ENCODE measurements around the gene CDH5. TPM values are rescaled to one million over a fixed set of nuclear protein-coding genes. Genes with fewer than 3 reads are reported as not detected.
A peak's percentile ranks its signal among the peaks of the same experiment; 100 is the strongest.

The CDH5 gene, protein sequence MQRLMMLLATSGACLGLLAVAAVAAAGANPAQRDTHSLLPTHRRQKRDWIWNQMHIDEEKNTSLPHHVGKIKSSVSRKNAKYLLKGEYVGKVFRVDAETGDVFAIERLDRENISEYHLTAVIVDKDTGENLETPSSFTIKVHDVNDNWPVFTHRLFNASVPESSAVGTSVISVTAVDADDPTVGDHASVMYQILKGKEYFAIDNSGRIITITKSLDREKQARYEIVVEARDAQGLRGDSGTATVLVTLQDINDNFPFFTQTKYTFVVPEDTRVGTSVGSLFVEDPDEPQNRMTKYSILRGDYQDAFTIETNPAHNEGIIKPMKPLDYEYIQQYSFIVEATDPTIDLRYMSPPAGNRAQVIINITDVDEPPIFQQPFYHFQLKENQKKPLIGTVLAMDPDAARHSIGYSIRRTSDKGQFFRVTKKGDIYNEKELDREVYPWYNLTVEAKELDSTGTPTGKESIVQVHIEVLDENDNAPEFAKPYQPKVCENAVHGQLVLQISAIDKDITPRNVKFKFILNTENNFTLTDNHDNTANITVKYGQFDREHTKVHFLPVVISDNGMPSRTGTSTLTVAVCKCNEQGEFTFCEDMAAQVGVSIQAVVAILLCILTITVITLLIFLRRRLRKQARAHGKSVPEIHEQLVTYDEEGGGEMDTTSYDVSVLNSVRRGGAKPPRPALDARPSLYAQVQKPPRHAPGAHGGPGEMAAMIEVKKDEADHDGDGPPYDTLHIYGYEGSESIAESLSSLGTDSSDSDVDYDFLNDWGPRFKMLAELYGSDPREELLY
- total RNA-seq (2014; rRNA removed; shearing (Covaris generic)) (not detected in 2 replicates), total RNA-seq (2022) (0.09 TPM in 1 of 2 replicates, not detected in the other), Bru-seq, nascent RNA (not detected), BruChase-seq, experiment 1, labeled RNA remaining after a 6-hour chase (not detected), BruChase-seq, experiment 2, labeled RNA remaining after a 2-hour chase (percentile 8 among the genes with signal in this experiment)
- long read RNA-seq = 0 reads

DNA sequence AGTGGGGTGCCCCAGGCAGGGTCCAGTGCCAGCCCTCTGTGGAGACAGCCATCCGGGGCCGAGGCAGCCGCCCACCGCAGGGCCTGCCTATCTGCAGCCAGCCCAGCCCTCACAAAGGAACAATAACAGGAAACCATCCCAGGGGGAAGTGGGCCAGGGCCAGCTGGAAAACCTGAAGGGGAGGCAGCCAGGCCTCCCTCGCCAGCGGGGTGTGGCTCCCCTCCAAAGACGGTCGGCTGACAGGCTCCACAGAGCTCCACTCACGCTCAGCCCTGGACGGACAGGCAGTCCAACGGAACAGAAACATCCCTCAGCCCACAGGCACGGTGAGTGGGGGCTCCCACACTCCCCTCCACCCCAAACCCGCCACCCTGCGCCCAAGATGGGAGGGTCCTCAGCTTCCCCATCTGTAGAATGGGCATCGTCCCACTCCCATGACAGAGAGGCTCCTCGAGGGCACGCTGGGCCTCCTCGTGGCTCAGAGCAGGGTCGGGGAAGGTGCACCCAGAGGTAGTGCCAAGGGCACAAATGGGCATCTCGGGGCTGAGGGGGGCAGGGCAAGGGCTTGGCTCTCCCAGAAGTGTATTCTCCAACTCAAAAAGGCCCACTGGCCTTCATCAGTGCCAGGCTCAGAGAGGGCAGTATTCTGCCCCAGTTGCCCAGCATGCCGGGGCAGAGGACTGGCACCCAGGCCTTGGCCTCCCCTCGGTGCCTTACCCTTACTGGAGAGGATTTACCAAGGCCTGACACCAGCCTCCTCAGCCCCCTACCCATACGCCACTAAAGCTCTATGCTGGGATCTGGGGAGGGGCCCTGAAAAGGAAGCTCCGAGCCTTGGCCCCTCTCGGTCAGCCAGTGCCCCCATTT lies at the start of gene CDH5:
Gene CDH5, plus strand, starts transcription at position 259 of the 867 bp plus-strand sequence. CDS start 12,647 bp downstream, outside the sequence.
- no TSS peak for BruUV-seq (replicated peaks)
- Histone ChIP-seq H3K27ac (ENCODE audit: low read depth, low read length, poor library complexity, severe bottlenecking) (no peak within 1 kb of the TSS), H4K20me1 (ENCODE audit: insufficient read depth, low read length) (no peaks in the 10 kb centered on the region), H3K4me3 (ENCODE audit: low read depth, low read length, poor library complexity, severe bottlenecking) (no peak within 1 kb of the TSS), H3K9me3 (ENCODE audit: low read length) (no peaks in the 10 kb centered on the region), H3K36me3 (ENCODE audit: insufficient read depth, low read length) (no peaks in the 10 kb centered on the region), H3K4me1 (ENCODE audit: insufficient read depth, low read length, poor library complexity, severe bottlenecking) (no peaks in the 10 kb centered on the region), H3K4me2 (ENCODE audit: low read length) (no peak within 1 kb of the TSS), H2AFZ (ENCODE audit: low read length) (no peak within 1 kb of the TSS), H3K9me2 (ENCODE audit: insufficient read depth, low read length) (no peaks in the 10 kb centered on the region), H3K79me2 (ENCODE audit: insufficient read depth, low read depth, low read length) (no peaks in the 10 kb centered on the region)
- ChIA-PET CTCF (ENCODE audit: unreplicated experiment) (no interaction called here), POLR2A (no interaction called here)
- TF ChIP-seq EZH2phosphoT487 (IDR thresholded peaks at IDR 0.05; ENCODE audit: borderline replicate concordance, low read depth, low read length) = no peak
- TF ChIP-seq, protein P1, sequence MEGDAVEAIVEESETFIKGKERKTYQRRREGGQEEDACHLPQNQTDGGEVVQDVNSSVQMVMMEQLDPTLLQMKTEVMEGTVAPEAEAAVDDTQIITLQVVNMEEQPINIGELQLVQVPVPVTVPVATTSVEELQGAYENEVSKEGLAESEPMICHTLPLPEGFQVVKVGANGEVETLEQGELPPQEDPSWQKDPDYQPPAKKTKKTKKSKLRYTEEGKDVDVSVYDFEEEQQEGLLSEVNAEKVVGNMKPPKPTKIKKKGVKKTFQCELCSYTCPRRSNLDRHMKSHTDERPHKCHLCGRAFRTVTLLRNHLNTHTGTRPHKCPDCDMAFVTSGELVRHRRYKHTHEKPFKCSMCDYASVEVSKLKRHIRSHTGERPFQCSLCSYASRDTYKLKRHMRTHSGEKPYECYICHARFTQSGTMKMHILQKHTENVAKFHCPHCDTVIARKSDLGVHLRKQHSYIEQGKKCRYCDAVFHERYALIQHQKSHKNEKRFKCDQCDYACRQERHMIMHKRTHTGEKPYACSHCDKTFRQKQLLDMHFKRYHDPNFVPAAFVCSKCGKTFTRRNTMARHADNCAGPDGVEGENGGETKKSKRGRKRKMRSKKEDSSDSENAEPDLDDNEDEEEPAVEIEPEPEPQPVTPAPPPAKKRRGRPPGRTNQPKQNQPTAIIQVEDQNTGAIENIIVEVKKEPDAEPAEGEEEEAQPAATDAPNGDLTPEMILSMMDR (conservative IDR thresholded peaks at IDR 0.05; ENCODE audit: low read length) = no peak
- intact Hi-C loops (cut with micrococcal nuclease; ENCODE audit: unreplicated experiment) = no loop called here
- no peak for DNase-seq (ENCODE audit: low spot score)

DNA sequence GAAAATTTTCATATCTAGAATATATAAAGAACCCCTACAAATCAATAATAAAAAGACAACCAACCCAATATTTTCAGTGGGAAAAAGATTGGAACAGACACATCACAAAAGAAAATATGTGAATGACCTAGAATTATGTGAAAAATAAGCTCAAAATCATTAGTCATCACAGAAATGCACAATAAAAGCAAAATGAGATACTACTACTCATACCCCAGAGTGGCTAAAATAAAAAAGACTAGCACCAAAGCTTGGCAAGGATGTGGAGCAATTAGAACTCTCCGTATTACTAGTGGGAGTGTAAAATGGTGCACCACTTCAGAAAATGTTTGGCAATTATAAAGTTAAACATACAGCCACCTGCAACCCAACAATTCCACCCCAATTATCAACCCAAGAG lies 48.0 kb upstream of the CDH5 start:
- no peaks in the 10 kb centered on the region for H3K4me1 ChIP-seq (ENCODE audit: insufficient read depth, low read length, poor library complexity, severe bottlenecking)
- H3K79me2 ChIP-seq (ENCODE audit: insufficient read depth, low read depth, low read length) = no peaks in the 10 kb centered on the region
- H3K9me2 ChIP-seq (ENCODE audit: insufficient read depth, low read length) = no peaks in the 10 kb centered on the region
- no peak overlapping the region for H3K4me3 ChIP-seq (ENCODE audit: low read depth, low read length, poor library complexity, severe bottlenecking)
- H3K27ac ChIP-seq (ENCODE audit: low read depth, low read length, poor library complexity, severe bottlenecking) = no peak overlapping the region
- no peaks in the 10 kb centered on the region for H3K9me3 ChIP-seq (ENCODE audit: low read length)
- H3K36me3 ChIP-seq (ENCODE audit: insufficient read depth, low read length) = no peaks in the 10 kb centered on the region
- BruUV-seq (replicated peaks) = no TSS peak
- TF ChIP-seq, protein P1 (conservative IDR thresholded peaks at IDR 0.05; ENCODE audit: low read length) = no peak
- no peak for TF ChIP-seq EZH2phosphoT487 (IDR thresholded peaks at IDR 0.05; ENCODE audit: borderline replicate concordance, low read depth, low read length)
- ChIA-PET POLR2A (interaction anchor here (0.5 to 1.0 kb wide), 3 partner anchors 10 to 1184 kb away, joined by 3 read pairs; no protein-coding TSS in a partner anchor), CTCF (ENCODE audit: unreplicated experiment) (no interaction called here)
- no peak overlapping the region for H3K4me2 ChIP-seq (ENCODE audit: low read length)
- no peak overlapping the region for H2AFZ ChIP-seq (ENCODE audit: low read length)
- intact Hi-C loops (cut with micrococcal nuclease; ENCODE audit: unreplicated experiment) = no loop called here
- DNase-seq (ENCODE audit: low spot score) = no peak
- no peaks in the 10 kb centered on the region for H4K20me1 ChIP-seq (ENCODE audit: insufficient read depth, low read length)
